Sigmoid colon (tissue), 7 donors: ENCODE measurements around the gene PARP9. TPM values are rescaled to one million over a fixed set of nuclear protein-coding genes. Genes with fewer than 3 reads are reported as not detected.

Experiments
- DNase-seq: peaks from one replicate; pipeline ENCODE4 v3.0.0-alpha.2; 2019
- H3K27ac ChIP-seq, 4 donors: fragments of 200-600 bp; sonication (generic); one replicate each; pipeline ENCODE4 v1.5.1; 2016 to 2019; ENCODE audit warnings: mild to moderate bottlenecking in 1 of 4
- H3K27me3 ChIP-seq, 3 donors: fragments of 200-600 bp; sonication (generic); one replicate each; pipeline ENCODE4 v1.5.1; 2019; ENCODE audit warnings: mild to moderate bottlenecking in 1 of 3
- H3K36me3 ChIP-seq, 4 donors: fragments of 200-600 bp; sonication (generic); one replicate each; pipeline ENCODE4 v1.5.1; 2016 to 2019
- H3K4me1 ChIP-seq, 4 donors: fragments of 200-600 bp; sonication (generic); one replicate each; pipeline ENCODE4 v1.5.1; 2017 to 2019
- H3K4me3 ChIP-seq, 4 donors: fragments of 200-600 bp; sonication (generic); one replicate each; pipeline ENCODE4 v1.5.1; 2017 to 2019; ENCODE audit warnings: mild to moderate bottlenecking in 2 of 4, moderate library complexity in 1 of 4
- H3K9me3 ChIP-seq, 4 donors: fragments of 200-600 bp in 3 of 4; sonication (generic) in 3 of 4; one replicate each; pipeline versions ENCODE4 v1.5.1 to v1.6.1; 2013 to 2019
- EP300 ChIP-seq, 4 donors: sonication (generic); formaldehyde crosslinking; IDR thresholded peaks; one replicate each; pipeline ENCODE4 v1.6.1; 2017; ENCODE audit warnings: antibody characterized with exemption in 4 of 4
- POLR2A ChIP-seq, 2 donors: fragments of 450-650 bp; IDR thresholded peaks; one replicate each; pipeline ENCODE4 v1.6.1; 2016; ENCODE audit warnings: antibody characterized with exemption in 2 of 2, mild to moderate bottlenecking in 2 of 2, moderate library complexity in 2 of 2
- POLR2AphosphoS5 ChIP-seq, 4 donors: sonication (generic); formaldehyde crosslinking; IDR thresholded peaks; one replicate each; pipeline ENCODE4 v1.6.1; 2017; ENCODE audit warnings: antibody characterized with exemption in 4 of 4
- WGBS, 2 donors: extraction: QIAGEN DNeasy Blood & Tissue Kit; methylation state at CpG; one replicate each; pipeline ENCODE4 v1.1.7; 2013; 5-methylcytosine and 5-hydroxymethylcytosine counted together
- intact Hi-C: fragments of 100-400 bp; cut with DNase I; formaldehyde crosslinking; loops from one replicate; pipeline ENCODE4 v1.15.1; 2023
- polyA plus RNA-seq, 3 donors: library from polyadenylated mRNA; stranded (reverse); fragments of 200-250 nt; gene quantifications; one replicate each; pipeline ENCODE4 v1.2.3, GENCODE V29; 2013
- total RNA-seq, 4 donors: library from RNA; depleted of rRNA; stranded (reverse); fragments of >200 nt; gene quantifications; one replicate each; pipeline ENCODE4 v1.1.0, GENCODE V29; 2016
- TF ChIP-seq, protein P1 (sequence below), 4 experiments: fragments of 450-650 bp in 3 of 4; fragments of 200-600 bp in 1 of 4; IDR thresholded peaks; one replicate each; pipeline ENCODE4 v1.5.1; 2016 to 2019; ENCODE audit warnings: antibody characterized with exemption in 4 of 4, mild to moderate bottlenecking in 3 of 4, moderate library complexity in 2 of 4
- donor health status: healthy with polysubstance abuse.
- donor health status: Bipolar disorder and iron deficiency.
- donor health status: healthy.

PARP9 gene
- total and polyA plus RNA-seq, 7 donors = 20.4 to 48.4 (median 29.6) TPM

DNA sequence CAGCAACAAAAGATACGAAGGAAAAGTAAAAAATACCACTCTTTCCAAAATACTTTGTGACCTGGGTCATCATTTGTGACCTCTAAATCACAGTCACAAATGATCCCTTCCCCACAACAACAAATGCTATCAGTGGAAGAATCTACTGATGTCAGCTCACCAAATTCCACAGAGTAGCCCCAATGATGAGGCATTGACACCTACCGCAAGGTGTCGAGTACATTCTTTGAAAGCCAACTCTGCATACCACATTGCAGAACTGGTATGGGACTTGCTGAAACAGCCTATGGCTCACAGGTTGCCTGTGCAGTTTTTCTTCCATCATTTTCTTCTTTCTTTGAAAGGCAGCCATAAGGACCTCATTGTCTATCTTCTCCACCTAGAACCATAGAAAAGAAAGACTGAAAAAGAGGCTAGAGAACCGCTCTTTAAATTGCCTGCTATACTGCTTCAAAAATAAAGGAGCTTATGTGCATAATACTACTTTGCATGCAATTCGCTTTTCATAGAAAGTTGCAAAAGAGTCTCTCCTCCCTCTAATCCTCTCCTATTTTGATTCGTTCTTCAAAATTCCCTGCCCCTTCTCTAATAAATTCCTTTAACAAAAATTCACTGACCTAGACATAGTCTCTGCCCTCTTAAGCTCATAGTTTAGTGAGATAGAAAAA is 28.0 kb downstream of the PARP9 start:
- TF ChIP-seq EP300 (IDR thresholded peaks at IDR 0.05) (no peak), POLR2AphosphoS5 (IDR thresholded peaks at IDR 0.05) (no peak), POLR2A (IDR thresholded peaks at IDR 0.05) (no peak)
- TF ChIP-seq, protein P1, sequence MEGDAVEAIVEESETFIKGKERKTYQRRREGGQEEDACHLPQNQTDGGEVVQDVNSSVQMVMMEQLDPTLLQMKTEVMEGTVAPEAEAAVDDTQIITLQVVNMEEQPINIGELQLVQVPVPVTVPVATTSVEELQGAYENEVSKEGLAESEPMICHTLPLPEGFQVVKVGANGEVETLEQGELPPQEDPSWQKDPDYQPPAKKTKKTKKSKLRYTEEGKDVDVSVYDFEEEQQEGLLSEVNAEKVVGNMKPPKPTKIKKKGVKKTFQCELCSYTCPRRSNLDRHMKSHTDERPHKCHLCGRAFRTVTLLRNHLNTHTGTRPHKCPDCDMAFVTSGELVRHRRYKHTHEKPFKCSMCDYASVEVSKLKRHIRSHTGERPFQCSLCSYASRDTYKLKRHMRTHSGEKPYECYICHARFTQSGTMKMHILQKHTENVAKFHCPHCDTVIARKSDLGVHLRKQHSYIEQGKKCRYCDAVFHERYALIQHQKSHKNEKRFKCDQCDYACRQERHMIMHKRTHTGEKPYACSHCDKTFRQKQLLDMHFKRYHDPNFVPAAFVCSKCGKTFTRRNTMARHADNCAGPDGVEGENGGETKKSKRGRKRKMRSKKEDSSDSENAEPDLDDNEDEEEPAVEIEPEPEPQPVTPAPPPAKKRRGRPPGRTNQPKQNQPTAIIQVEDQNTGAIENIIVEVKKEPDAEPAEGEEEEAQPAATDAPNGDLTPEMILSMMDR (IDR thresholded peaks at IDR 0.05) = no peak
- 89 to 96% methylated on average over 6 of the region's 6 CpGs for WGBS, 2 donors
- Histone ChIP-seq H3K4me1 (no peaks in the 10 kb centered on the region), H3K27ac (no peak overlapping the region), H3K27me3 (no peaks in the 10 kb centered on the region), H3K4me3 (no peak overlapping the region), H3K9me3 (no peaks in the 10 kb centered on the region), H3K36me3 (peaks cover 19 to 97% (median 57%) of the 10 kb centered on the region in 4 donors)
- DNase-seq = no peak
- intact Hi-C loops = no loop called here

DNA sequence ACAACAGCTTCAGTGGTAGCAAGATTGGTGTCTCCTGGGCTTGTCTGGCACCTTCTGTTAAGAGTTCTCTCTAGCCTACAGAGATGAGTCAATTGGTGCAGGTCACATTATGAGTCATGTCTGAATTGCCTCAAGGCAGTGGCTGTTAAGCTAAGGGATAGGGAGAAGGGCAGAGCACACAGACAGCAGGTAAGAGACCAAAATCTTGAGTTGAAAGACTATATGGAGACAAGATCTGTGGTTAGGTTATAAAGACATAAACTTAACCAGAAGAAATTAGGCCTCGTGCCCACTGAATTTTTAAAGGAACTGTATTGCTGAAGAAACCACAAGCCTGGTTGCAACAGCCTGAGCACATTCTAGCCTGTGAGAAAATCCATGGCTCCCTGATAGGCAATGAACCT is 30.2 kb downstream of the PARP9 start:
- no peak for TF ChIP-seq POLR2AphosphoS5 (IDR thresholded peaks at IDR 0.05)
- no peak for TF ChIP-seq POLR2A (IDR thresholded peaks at IDR 0.05)
- no peak for TF ChIP-seq EP300 (IDR thresholded peaks at IDR 0.05)
- TF ChIP-seq, protein P1 (IDR thresholded peaks at IDR 0.05) = no peak
- H3K9me3 ChIP-seq = no peaks in the 10 kb centered on the region
- no peaks in the 10 kb centered on the region for H3K4me1 ChIP-seq
- 60 to 71% methylated on average over 1 of the region's 1 CpG for whole genome bisulfite sequencing, 2 donors
- no peak for DNase-seq
- H3K27ac ChIP-seq = no peak overlapping the region
- H3K4me3 ChIP-seq = no peak overlapping the region
- H3K27me3 ChIP-seq = no peaks in the 10 kb centered on the region
- intact Hi-C loops = no loop called here
- H3K36me3 ChIP-seq = peaks cover 13 to 94% (median 47%) of the 10 kb centered on the region in 4 donors

- 94 to 96% methylated on average over 2 of the region's 2 CpGs for WGBS, 2 donors
- Histone ChIP-seq H3K27me3 (no peaks in the 10 kb centered on the region), H3K27ac (no peak overlapping the region), H3K9me3 (no peaks in the 10 kb centered on the region), H3K36me3 (peaks cover 13 to 94% (median 48%) of the 10 kb centered on the region in 4 donors), H3K4me3 (no peak overlapping the region), H3K4me1 (no peaks in the 10 kb centered on the region)
- no peak for DNase-seq
- intact Hi-C loops = no loop called here
- TF ChIP-seq POLR2AphosphoS5 (IDR thresholded peaks at IDR 0.05) (no peak), EP300 (IDR thresholded peaks at IDR 0.05) (no peak), POLR2A (IDR thresholded peaks at IDR 0.05) (no peak)
- TF ChIP-seq, protein P1 (IDR thresholded peaks at IDR 0.05) = no peak
Measured at GRCh38 chr3:122533480-122533879, 30.6 kb downstream of the PARP9 start.

DNA sequence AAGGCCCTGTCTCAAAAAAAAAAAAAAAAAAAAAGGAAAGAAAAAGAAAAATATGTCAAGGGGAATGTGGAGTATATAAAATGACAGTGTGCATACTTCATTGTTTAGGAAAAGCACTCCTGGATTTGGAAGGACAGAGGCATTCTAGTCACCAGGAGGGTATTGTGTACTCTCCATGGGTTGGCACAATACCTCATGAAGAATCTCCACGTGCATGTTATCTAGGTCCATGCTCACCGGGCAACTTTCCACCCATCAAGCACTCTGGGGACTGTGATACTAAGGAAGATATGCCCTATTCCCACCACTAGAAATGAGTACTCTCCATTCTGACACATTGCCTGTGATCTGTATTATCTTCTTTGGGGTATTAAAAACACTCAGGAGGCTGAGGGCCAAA is 33.9 kb downstream of the PARP9 start:
- Histone ChIP-seq H3K9me3 (no peaks in the 10 kb centered on the region), H3K27ac (no peak overlapping the region), H3K4me1 (no peaks in the 10 kb centered on the region), H3K36me3 (peaks cover 13 to 81% (median 34%) of the 10 kb centered on the region in 4 donors), H3K27me3 (no peaks in the 10 kb centered on the region), H3K4me3 (no peak overlapping the region)
- DNase-seq = no peak
- TF ChIP-seq POLR2A (IDR thresholded peaks at IDR 0.05) (no peak), POLR2AphosphoS5 (IDR thresholded peaks at IDR 0.05) (no peak), EP300 (IDR thresholded peaks at IDR 0.05) (no peak)
- TF ChIP-seq, protein P1 (IDR thresholded peaks at IDR 0.05) = no peak
- WGBS, 2 donors = 78 to 94% methylated on average over 2 of the region's 2 CpGs
- intact Hi-C loops = no loop called here

- WGBS, 2 donors = 94 to 97% methylated on average over 11 of the region's 11 CpGs
- no peak overlapping the region for H3K4me3 ChIP-seq
- DNase-seq = no peak
Measured at GRCh38 chr3:122523317-122523716, 40.8 kb downstream of the PARP9 start.

More at GRCh38 chr3:122523317-122523716, 40.8 kb downstream of the PARP9 start:
- intact Hi-C loops = no loop called here
- H3K36me3 ChIP-seq = peaks cover 0 to 16% (median 2%) of the 10 kb centered on the region in 4 donors
- TF ChIP-seq EP300 (IDR thresholded peaks at IDR 0.05) (no peak), POLR2AphosphoS5 (IDR thresholded peaks at IDR 0.05) (no peak), POLR2A (IDR thresholded peaks at IDR 0.05) (no peak)
- TF ChIP-seq, protein P1 (IDR thresholded peaks at IDR 0.05) = no peak
- H3K27me3 ChIP-seq = no peaks in the 10 kb centered on the region
- no peak overlapping the region for H3K27ac ChIP-seq
- no peaks in the 10 kb centered on the region for H3K9me3 ChIP-seq
- no peaks in the 10 kb centered on the region for H3K4me1 ChIP-seq
